Uterus (tissue), 4 donors: ENCODE results near the gene C3orf62. TPM values are rescaled to one million over a fixed set of nuclear protein-coding genes. Genes with fewer than 3 reads are reported as not detected.

Source experiments
- DNase-seq, 2 donors: peaks; one replicate each; pipeline ENCODE4 v3.0.0-alpha.2; 2019 to 2020
- H3K27ac ChIP-seq, 2 donors: fragments of 200-600 bp; sonication (generic); 1 replicate in 1 of 2; 2 replicates in 1 of 2; pipeline ENCODE4 v1.5.1; 2016 to 2018
- H3K27me3 ChIP-seq, 2 donors: fragments of 200-600 bp; sonication (generic); one replicate each; pipeline ENCODE4 v1.5.1; 2018 to 2019; ENCODE audit warnings: control low read depth in 1 of 2
- H3K36me3 ChIP-seq, 2 donors: fragments of 200-600 bp; sonication (generic); one replicate each; pipeline ENCODE4 v1.5.1; 2019; ENCODE audit warnings: control low read depth in 1 of 2
- H3K4me1 ChIP-seq, 2 donors: fragments of 200-600 bp; sonication (generic); one replicate each; pipeline ENCODE4 v1.5.1; 2018 to 2019; ENCODE audit warnings: control low read depth in 1 of 2
- H3K4me3 ChIP-seq, 2 donors: fragments of 200-600 bp; sonication (generic); 1 replicate in 1 of 2; 2 replicates in 1 of 2; pipeline ENCODE4 v1.5.1; 2018 to 2019; ENCODE audit warnings: mild to moderate bottlenecking in 1 of 2
- H3K9me3 ChIP-seq, 2 donors: fragments of 200-600 bp; sonication (generic); one replicate each; pipeline ENCODE4 v1.5.1; 2019; ENCODE audit warnings: control low read depth in 1 of 2
- CTCF ChIP-seq, 4 experiments: fragments of 200-600 bp in 2 of 4; fragments of 450-650 bp in 2 of 4; sonication (generic) in 2 of 4; IDR thresholded peaks; one replicate each; pipeline ENCODE4 v1.5.1; 2016 to 2019; ENCODE audit warnings: antibody characterized with exemption in 4 of 4, mild to moderate bottlenecking in 2 of 4, moderate library complexity in 1 of 4
- POLR2A ChIP-seq, 2 donors: fragments of 450-650 bp; IDR thresholded peaks; one replicate each; pipeline ENCODE4 v1.6.1; 2016; ENCODE audit warnings: antibody characterized with exemption in 2 of 2, mild to moderate bottlenecking in 1 of 2, moderate library complexity in 1 of 2
- intact Hi-C: fragments of 100-400 bp; cut with DNase I; formaldehyde crosslinking; loops from one replicate; pipeline ENCODE4 v1.15.1; 2023; ENCODE audit warnings: low total_unique reads
- total RNA-seq, 4 donors: library from RNA; depleted of rRNA in 3 of 4; stranded (reverse); fragments of >200 nt in 3 of 4; gene quantifications; one replicate each; pipeline versions ENCODE4 v1.1.0 to v1.2.4, GENCODE V29; 2014 to 2023
- donor health status: DM: yes; HTN: yes; CAD: no.

The C3orf62 gene
- total RNA-seq, result 1 to 10 TPM; 1.5 to 9.0 (median 4.9) TPM

GRCh38 chr3:49276475-49277382 lies at the start of gene C3orf62:
C3orf62 (minus strand) TSS chr3:49277232; CDS start chr3:49276872, 360 bp downstream.
- Histone ChIP-seq H3K27ac (peak within 1 kb of the TSS; percentile 97 to 98), H3K27me3 (no peaks in the 10 kb centered on the region), H3K36me3 (no peaks in the 10 kb centered on the region), H3K9me3 (no peaks in the 10 kb centered on the region), H3K4me1 (peaks cover 0 to 9% of the 10 kb centered on the region in 2 donors), H3K4me3 (peak within 1 kb of the TSS; percentile 48 to 50)
- TF ChIP-seq POLR2A (IDR thresholded peaks at IDR 0.05), result peak in 1 of 2 donors; percentile 57
- TF ChIP-seq CTCF (IDR thresholded peaks at IDR 0.05), result no peak
- intact Hi-C loops, result loop anchor here (10.0 kb wide), 1 partner anchor 102 kb away; the partner anchor contains the start of gene KLHDC8B
- DNase-seq, result peak; percentile 91 to 92

- intact Hi-C loops, result no loop called here
Measured at GRCh38 chr3:49324768-49325167, 47.7 kb upstream of the C3orf62 start.

DNA sequence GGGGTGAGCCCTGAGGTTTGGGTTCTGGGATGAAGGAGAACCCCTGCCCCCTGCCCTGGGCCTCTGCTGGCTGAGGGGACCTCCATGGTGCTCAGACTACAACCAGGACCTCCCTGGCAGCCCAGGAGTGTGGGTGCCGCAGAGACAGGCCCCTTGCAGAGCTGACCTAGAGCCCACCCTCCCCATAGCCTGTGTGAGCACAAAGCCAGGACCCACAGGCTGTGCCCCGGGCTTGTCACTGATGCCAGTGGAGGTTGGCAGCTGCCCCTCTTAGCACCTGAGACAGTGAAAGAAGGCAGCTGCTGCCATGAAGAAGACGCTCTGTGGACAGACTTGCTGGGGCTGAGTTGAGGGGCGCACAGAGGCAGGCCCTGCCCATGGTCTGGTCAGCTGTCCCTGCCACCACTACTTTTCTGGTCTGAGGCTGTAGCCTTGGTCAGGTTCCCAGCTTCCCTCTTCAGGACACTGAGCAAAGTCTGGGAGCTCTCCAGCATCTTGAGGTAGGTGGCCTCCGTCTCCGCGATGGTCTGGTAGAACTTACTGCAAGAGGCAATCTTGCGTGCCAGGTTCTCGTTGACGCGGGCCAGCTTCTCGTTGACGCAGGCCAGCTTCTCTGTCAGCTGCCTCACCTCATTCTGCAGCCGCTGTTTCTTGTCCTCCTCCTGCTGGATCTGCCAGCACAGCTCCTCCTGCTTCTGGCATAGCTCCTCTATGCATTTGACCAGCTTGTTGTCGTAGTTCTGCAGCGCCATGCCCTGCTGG lies 39.8 kb upstream of the C3orf62 start:
- DNase-seq, result peak in 1 of 2 donors; percentile 51
- TF ChIP-seq CTCF (IDR thresholded peaks at IDR 0.05), result no peak
- no peaks in the 10 kb centered on the region for H3K4me1 ChIP-seq
- no peaks in the 10 kb centered on the region for H3K9me3 ChIP-seq
- H3K27me3 ChIP-seq, result no peaks in the 10 kb centered on the region
- H3K4me3 ChIP-seq, result no peak overlapping the region
- no peaks in the 10 kb centered on the region for H3K36me3 ChIP-seq
- intact Hi-C loops, result no loop called here
- H3K27ac ChIP-seq, result no peak overlapping the region

More at GRCh38 chr3:49324768-49325167, 47.7 kb upstream of the C3orf62 start:
- no peak overlapping the region for H3K27ac ChIP-seq
- H3K27me3 ChIP-seq, result no peaks in the 10 kb centered on the region
- TF ChIP-seq CTCF (IDR thresholded peaks at IDR 0.05), result no peak
- TF ChIP-seq POLR2A (IDR thresholded peaks at IDR 0.05), result no peak
- H3K4me1 ChIP-seq, result no peaks in the 10 kb centered on the region
- H3K4me3 ChIP-seq, result no peak overlapping the region
- no peaks in the 10 kb centered on the region for H3K36me3 ChIP-seq
- no peaks in the 10 kb centered on the region for H3K9me3 ChIP-seq
- no peak for DNase-seq

DNA sequence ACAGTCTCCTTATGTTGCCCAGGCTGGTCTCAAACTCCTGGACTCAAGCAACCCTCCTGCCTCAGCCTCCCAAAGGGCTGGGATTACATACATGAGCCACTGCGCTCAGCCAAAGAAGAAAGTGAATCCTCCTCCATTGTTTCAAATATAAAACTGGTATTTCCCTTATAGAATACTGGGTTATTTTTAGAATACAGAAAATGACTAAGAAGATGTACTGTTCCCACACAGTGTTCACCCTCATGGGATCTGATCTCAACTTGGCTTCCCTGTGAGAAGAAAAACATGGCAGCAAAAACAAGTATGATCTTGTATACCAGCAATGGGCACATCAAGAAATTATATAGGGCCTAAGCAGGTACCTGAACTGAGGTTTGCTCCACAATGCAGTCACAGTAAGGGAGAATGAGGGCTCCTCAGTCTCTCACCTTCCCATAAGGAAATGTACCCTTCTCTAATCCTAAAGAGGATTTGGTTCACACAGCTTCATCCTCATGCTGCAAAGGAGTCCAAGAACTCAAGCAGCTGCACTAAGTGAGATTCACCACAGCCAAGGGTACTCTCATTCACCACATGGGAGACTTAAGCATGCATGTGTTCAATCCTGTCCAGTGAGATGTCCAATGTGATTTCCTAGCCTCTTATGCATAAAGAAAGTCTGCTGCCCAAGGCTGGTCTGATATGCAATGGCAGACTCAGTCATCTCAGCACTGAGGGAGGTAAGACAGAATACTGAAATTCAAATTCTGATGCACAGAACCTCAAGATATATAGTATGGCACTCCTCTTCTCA lies 37.1 kb upstream of the C3orf62 start:
- Histone ChIP-seq H3K9me3 (no peaks in the 10 kb centered on the region), H3K27me3 (no peaks in the 10 kb centered on the region), H3K36me3 (no peaks in the 10 kb centered on the region), H3K4me1 (no peaks in the 10 kb centered on the region), H3K4me3 (no peak overlapping the region), H3K27ac (no peak overlapping the region)
- intact Hi-C loops, result no loop called here
- no peak for TF ChIP-seq POLR2A (IDR thresholded peaks at IDR 0.05)
- TF ChIP-seq CTCF (IDR thresholded peaks at IDR 0.05), result no peak
- no peak for DNase-seq
